Daoy (cell line): Measurements from ENCODE around the gene TBCD. TPM values are rescaled to one million over a fixed set of nuclear protein-coding genes. Genes with fewer than 3 reads are reported as not detected.
"Not testable (repeated sequence)": the region's sequence is repeated elsewhere in the genome, so short reads cannot be mapped to it uniquely, and the experiment has no call there.

ENCODE experiments used
- DNase-seq: peaks from one replicate; pipeline ENCODE4 v3.0.0-alpha.2; 2015; ENCODE audit warnings: low read depth
- total RNA-seq: library from RNA; depleted of rRNA; stranded (reverse); fragments of >200 nt; shearing (Covaris generic); gene quantifications from 2 replicates; pipeline ENCODE4 v1.2.3, GENCODE V29; 2014

TBCD gene
- total RNA-seq, 1 experiment from 2014 or later = 23.0 TPM

- not testable (repeated sequence) for DNase-seq
Observed at GRCh38 chr17:82955106-82955505, 203.2 kb downstream of the TBCD start.

DNA sequence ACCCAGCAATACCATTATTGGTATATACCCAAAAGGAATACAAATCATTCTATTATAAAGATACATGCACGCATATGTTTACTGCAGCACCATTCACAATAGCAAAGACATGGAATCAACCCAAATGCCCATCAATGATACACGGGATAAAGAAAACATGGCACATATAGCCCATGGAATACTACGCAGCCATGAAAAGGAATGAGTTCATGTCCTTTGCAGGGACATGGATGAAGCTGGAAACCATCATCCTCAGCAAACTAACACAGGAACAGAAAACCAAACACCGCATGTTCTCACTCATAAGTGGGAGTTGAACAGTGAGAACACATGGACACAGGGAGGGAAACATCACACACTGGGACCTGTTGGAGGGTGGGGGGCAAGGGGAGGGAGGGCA lies 203.8 kb downstream of the TBCD start:
- not testable (repeated sequence) for DNase-seq

- no peak for DNase-seq
Observed at GRCh38 chr17:82956146-82956725, 204.4 kb downstream of the TBCD start.

DNA sequence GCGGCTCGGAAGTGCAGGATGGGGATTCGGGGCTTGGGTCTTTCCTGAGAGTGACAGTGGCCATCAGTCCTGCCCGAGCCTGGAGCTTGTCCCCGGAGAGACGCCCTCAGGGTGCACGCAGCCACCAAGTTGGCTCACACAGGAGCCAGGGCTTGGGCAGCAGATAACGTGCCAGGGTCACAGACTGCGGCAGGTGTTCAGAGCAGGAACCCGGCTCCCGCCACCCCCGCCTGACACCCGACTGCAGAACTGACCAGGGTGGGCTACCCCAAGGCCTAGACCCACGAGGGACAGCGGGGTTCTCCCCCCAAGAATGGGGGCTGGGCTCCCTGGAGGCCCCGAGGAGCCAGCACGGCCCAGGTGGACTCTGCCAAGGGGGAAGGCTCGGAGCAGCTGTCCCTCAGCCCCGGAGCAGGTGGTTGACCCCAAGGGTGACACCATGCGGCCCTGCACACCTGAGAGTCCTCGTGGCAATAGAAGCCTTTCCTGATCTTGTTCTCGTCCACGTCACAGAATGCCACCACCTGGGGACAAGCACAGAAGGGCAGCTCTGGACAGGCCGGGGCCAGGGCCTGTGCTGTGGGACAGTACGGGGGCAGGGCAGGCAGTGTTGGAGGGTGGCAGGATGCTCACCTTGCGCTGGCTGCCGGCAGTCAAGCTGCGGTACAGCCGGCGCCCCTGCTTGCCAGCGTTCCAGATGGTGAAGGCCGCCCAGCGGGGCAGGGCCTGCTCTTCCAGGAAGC lies 205.0 kb downstream of the TBCD start:
- no peak for DNase-seq

- DNase-seq = no peak
Observed at GRCh38 chr17:82957469-82957795, 205.6 kb downstream of the TBCD start.

- no peak for DNase-seq
Observed at GRCh38 chr17:82957961-82958561, 206.2 kb downstream of the TBCD start.

DNA sequence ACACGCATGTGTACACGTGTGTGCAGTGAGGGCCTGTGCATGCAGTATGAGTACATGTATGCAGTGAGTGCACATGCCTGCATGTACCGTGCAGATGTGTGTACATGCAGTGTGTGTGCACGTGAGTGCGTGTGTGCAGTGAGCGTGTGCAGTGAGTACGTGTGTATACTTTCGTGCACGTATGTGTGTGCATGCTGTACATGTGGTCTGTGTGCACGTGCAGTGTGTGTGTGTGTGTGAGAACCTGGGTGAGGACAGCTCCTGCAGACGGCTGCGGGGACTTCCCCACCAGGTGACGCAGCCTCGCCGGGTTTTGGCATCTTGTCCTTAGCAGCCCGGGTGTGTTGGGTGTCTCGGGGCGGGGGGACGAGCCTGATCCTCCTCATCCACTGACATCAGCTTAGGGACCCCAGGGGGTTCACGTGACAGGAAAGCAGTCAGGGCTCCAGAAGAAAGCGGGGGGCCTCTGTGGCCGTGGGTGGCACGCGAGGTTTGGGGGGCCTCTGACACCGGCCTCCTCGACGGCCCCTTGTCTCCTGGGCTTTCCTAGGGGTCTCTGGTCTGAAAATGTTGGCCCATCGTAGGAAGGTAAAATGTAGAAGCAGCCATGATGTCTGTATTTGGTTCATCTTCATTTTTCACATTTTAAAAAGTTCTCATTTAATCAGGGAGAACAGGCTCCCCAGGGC lies 207.5 kb downstream of the TBCD start:
- DNase-seq = no peak

DNA sequence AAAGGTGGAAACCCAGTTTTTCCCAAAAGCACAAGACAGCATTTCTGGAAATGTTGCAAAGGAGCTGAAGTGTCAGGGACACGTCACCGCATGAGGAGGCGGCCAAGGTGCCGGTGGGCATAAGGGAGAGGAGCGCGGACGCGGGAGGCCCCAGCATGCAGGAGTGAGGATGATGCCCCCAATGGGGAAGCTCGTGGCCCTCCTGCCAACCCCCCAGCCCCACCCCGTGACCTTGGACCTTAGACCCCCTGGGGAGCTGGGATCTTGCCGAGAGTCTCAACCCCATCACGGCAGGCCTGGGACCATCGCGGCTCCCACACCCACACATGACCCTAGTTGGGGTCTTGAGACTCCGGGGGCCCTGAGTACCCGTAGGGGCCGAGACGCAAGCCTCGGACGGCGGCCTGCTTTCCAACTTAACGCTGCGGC lies 208.1 kb downstream of the TBCD start:
- no peak for DNase-seq

- no peak for DNase-seq
Observed at GRCh38 chr17:82960419-82961271, 208.8 kb downstream of the TBCD start.

DNA sequence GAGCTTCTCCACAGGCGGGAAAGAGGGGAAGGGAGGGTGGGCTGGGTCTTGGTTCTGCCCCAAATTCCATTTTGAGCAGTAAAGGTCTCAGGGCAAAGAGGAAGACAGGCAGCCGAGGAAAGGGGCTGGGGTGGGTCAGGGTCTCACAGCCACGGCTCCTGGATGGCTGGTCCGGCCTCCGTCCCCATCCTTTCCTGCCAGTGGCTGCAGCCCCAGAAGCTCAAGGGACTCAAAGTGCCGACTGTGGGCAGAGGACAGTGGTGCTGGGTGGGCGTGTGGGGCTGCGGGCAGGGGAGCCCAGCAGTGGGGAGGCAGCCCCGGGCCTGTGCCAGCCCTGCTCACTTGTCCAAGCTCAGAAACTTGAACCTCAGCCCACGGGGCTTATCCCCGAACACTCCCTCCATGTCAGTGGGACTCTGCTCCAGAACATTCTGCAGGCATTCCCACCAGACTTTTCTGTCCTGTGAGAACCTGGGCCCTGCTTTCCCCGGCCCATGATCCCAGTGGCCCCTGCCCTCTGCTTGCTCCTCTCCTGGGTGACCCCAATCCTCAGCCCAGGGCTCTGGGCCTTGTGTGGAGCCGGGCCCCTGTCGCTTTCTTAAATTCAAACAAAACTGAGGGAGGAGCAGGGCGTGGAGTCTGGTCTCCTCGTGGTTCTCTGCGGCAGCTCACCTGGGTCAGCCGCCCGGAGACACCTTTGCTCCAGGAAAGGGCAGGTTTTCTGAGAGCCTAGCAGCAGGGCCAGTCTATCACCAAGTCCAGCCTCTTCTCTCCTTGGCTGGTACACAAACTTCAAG lies 209.7 kb downstream of the TBCD start:
- no peak for DNase-seq

GRCh38 chr17:82962163-82962720 lies 210.4 kb downstream of the TBCD start:
- DNase-seq = peak; percentile 27

GRCh38 chr17:82963104-82963950 lies 211.5 kb downstream of the TBCD start:
- DNase-seq = peak; percentile 83

DNA sequence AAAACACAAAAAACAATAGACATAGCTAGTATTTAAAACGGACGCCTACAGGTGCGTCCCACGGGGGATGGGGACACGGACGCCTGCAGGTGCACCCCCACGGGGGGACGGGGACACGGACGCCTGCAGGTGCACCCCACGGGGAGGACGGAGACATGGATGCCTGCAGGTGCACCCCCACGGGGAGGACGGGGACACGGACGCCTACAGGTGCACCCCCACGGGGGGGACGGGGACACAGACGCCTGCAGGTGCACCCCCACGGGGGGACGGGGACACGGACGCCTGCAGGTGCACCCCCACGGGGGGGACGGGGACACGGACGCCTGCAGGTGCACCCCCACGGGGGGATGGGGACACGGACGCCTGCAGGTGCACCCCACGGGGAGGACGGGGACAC lies 212.6 kb downstream of the TBCD start:
- DNase-seq = not testable (repeated sequence)

- DNase-seq = no peak
Observed at GRCh38 chr17:82964851-82965341, 213.0 kb downstream of the TBCD start.

GRCh38 chr17:82965371-82965770 lies 213.5 kb downstream of the TBCD start:
- no peak for DNase-seq

- no peak for DNase-seq
Observed at GRCh38 chr17:82966415-82966814, 214.6 kb downstream of the TBCD start.

- DNase-seq = no peak
Observed at GRCh38 chr17:82967268-82968032, 215.6 kb downstream of the TBCD start.

DNA sequence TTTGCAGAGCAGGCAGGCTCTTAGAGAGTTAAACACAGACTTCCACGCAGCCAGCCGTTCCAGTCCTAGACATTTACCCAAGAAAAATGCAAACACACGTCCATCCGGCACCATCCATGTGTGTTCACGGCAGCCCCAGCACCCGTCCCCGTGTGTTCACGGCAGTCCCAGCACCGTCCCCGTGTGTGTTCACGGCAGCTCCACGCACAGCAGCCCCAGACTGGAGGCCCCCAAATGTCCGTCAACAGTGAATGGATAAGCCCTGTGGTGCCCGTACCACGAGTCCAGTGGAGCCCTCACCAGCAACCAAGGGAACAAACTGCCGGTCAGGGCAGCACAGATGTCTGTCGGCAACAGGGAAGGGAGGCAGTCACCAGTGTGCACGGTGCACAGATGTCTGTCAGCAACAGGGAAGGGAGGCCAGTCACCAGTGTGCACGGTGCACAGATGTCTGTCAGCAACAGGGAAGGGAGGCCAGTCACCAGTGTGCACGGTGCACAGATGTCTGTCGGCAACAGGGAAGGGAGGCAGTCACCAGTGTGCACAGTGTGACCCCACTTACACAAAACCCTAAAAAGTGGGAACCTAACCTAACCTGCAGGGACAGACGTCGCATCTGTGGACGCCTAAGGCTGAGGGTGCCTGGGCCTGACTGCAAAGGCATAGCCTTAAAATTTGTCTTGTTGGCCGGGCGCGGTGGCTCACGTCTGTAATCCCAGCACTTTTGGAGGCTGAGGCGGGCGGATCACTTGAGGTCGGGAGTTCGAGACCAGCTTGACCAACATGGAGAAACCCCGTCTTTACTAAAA lies 216.4 kb downstream of the TBCD start:
- not testable (repeated sequence) for DNase-seq
